Measurements from ENCODE around the gene ARHGAP22. TPM values are rescaled to one million over a fixed set of nuclear protein-coding genes. Genes with fewer than 3 reads are reported as not detected.

The ARHGAP22 gene
- total RNA-seq, 2 donors from 2014 or later: 4.4 to 8.6 TPM

DNA sequence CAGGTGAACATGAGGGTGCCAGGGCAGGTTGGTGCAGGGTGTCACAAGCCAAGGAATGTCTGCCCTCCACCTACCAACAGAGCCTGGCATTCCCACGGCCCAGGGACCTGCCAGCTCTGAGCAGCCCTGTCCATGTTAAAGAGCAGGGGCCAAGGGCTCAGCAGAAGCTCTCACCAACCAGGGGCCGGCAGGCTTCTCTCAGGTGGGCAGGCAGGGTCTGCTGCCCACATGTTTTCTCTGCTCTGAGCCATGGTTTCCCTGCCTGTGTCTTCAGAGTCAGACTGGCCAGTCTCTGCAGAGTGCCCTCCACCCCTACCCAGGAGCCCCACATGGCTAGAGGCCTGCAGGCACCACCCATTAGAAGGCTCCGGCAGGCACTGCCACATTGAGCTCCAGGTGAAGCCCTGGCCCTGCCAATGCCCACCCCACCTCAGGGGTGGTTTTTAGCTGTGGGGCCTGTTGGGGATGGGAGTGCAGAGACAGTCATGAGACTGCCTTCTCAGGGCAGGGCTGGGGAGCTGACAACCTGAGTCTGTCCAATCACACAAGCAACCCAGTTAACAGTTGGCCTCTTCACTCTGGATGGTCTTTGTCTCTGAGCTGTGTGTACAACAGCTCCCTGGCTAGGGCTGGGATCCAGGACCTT is 135.9 kb downstream of the ARHGAP22 start:
- H3K4me1 ChIP-seq (replicated peaks): no peaks in the 10 kb centered on the region
- WGBS: 50% methylated on average over 2 of the region's 3 CpGs
- no peaks in the 10 kb centered on the region for H3K36me3 ChIP-seq
- H3K9me3 ChIP-seq: no peaks in the 10 kb centered on the region
- no peaks in the 10 kb centered on the region for H3K27me3 ChIP-seq (replicated peaks; ENCODE audit: insufficient read depth)
- no peak overlapping the region for H3K4me3 ChIP-seq
- no peak for TF ChIP-seq POLR2A (IDR thresholded peaks at IDR 0.05)
- TF ChIP-seq, protein P1, sequence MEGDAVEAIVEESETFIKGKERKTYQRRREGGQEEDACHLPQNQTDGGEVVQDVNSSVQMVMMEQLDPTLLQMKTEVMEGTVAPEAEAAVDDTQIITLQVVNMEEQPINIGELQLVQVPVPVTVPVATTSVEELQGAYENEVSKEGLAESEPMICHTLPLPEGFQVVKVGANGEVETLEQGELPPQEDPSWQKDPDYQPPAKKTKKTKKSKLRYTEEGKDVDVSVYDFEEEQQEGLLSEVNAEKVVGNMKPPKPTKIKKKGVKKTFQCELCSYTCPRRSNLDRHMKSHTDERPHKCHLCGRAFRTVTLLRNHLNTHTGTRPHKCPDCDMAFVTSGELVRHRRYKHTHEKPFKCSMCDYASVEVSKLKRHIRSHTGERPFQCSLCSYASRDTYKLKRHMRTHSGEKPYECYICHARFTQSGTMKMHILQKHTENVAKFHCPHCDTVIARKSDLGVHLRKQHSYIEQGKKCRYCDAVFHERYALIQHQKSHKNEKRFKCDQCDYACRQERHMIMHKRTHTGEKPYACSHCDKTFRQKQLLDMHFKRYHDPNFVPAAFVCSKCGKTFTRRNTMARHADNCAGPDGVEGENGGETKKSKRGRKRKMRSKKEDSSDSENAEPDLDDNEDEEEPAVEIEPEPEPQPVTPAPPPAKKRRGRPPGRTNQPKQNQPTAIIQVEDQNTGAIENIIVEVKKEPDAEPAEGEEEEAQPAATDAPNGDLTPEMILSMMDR (IDR thresholded peaks at IDR 0.05): no peak
- no peak for TF ChIP-seq POLR2AphosphoS5 (IDR thresholded peaks at IDR 0.05)
- intact Hi-C loops (cut with DNase I): no loop called here
- no peak overlapping the region for H3K27ac ChIP-seq
- DNase-seq (ENCODE audit: low spot score): no peak

DNA sequence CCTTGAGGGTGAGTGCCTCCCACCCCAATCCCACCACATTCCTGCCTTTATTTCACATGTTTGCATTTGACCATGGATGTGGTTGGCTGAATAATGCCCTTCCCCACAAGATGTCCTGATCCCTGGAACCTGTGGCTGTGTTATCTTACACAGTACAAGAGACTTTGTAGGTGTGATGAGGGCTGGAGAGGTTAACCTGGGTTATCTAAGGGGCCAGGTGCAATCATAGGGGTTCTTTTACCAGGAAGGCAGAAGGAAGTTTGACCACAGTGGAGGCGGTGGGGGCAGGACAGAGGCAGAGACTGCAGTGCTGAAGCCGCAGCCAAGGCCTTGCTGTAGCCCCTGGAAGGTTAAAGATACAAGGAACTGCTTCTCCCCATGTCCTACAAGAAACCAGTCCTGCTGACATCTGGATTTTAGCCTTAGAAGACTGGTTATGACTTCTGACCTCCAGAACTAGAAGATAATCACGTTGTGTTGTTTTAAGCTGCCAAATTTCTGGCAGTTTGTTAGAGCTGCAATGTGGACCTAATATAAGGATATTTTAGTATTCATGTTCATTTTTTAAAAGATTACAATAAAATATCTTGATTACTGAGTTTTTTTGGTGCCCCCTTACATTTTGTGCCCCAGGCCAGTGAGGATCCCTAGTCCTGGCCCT is 136.6 kb downstream of the ARHGAP22 start:
- Histone ChIP-seq H3K36me3 (no peaks in the 10 kb centered on the region), H3K4me1 (replicated peaks) (no peaks in the 10 kb centered on the region), H3K27me3 (replicated peaks; ENCODE audit: insufficient read depth) (no peaks in the 10 kb centered on the region), H3K27ac (no peak overlapping the region), H3K9me3 (no peaks in the 10 kb centered on the region), H3K4me3 (no peak overlapping the region)
- 82% methylated on average over 3 of the region's 3 CpGs for WGBS
- no peak for DNase-seq (ENCODE audit: low spot score)
- TF ChIP-seq POLR2AphosphoS5 (IDR thresholded peaks at IDR 0.05) (no peak), POLR2A (IDR thresholded peaks at IDR 0.05) (no peak)
- TF ChIP-seq, protein P1 (IDR thresholded peaks at IDR 0.05): no peak
- intact Hi-C loops (cut with DNase I): no loop called here

DNA sequence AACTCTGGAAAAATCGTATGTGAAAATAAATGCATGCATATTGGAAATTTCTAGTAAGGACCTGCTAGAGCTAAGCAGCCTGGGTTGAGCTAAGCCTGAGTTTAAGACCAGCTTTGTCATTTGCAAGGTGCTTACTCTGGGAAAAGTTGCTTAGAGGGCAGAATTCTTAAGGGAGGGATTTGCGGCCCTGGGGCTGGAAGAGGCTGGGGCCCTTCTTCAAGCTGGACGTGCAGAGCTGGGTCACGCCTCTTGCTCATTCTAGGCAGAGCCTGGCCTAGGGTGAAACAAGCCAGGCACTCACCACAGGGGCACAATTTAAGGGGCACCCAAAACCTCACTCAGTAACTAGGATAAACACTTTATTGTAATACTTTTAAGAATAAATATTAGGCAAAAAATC is 137.2 kb downstream of the ARHGAP22 start:
- Histone ChIP-seq H3K27me3 (replicated peaks; ENCODE audit: insufficient read depth) (no peaks in the 10 kb centered on the region), H3K36me3 (no peaks in the 10 kb centered on the region), H3K27ac (no peak overlapping the region), H3K4me3 (no peak overlapping the region), H3K9me3 (no peaks in the 10 kb centered on the region), H3K4me1 (replicated peaks) (no peaks in the 10 kb centered on the region)
- intact Hi-C loops (cut with DNase I): no loop called here
- WGBS: 86% methylated on average over 4 of the region's 4 CpGs
- TF ChIP-seq POLR2AphosphoS5 (IDR thresholded peaks at IDR 0.05): no peak
- no peak for TF ChIP-seq POLR2A (IDR thresholded peaks at IDR 0.05)
- TF ChIP-seq, protein P1 (IDR thresholded peaks at IDR 0.05): no peak
- DNase-seq (ENCODE audit: low spot score): no peak

DNA sequence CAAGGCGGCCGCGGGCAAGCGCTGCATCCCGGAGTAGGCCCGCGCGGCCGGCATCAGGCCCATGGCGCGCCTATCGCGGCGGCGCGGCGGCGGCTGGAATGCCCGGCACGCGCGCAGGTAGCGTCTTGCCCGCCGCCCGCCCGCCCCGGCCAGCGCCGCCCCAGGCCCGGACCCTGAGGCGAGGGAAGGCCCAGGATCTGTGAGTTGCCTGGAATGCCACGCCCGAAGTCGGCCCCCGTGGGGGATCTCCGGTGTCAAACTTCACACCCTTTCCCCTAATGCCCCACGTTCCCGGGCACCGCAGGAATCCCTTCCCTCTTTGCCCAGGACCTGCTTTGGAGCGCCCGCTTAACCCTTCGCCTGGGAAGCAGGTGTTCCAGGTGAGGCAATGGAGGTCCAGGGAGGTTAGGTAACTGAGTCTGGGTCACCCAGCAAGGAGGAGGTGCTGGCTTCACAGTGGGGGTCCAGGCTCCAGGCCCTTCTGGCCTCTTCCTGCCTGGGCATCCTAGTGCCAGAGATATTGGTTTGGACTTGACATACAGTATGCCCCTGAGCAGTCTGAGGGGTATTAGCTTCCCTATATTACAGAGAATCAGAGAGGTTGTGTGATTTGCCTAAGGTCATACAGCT is 138.1 kb downstream of the ARHGAP22 start:
- H3K4me3 ChIP-seq: peak overlapping the region in 1 of 2 donors; percentile 21
- H3K4me1 ChIP-seq (replicated peaks): no peaks in the 10 kb centered on the region
- no peaks in the 10 kb centered on the region for H3K9me3 ChIP-seq
- WGBS: 14% methylated on average over 12 of the region's 43 CpGs
- no peaks in the 10 kb centered on the region for H3K36me3 ChIP-seq
- no peak overlapping the region for H3K27ac ChIP-seq
- intact Hi-C loops (cut with DNase I): no loop called here
- DNase-seq (ENCODE audit: low spot score): no peak
- no peak for TF ChIP-seq POLR2AphosphoS5 (IDR thresholded peaks at IDR 0.05)
- TF ChIP-seq, protein P1 (IDR thresholded peaks at IDR 0.05): no peak
- no peak for TF ChIP-seq POLR2A (IDR thresholded peaks at IDR 0.05)
- H3K27me3 ChIP-seq (replicated peaks; ENCODE audit: insufficient read depth): no peaks in the 10 kb centered on the region
